ENCODE measurements around the gene NAT9.

The NAT9 gene

GRCh38 chr17:74766413-74766812, 9.7 kb downstream of the NAT9 start:
- in situ Hi-C loops (cut with HindIII; ENCODE audit: low sequenced_read_pairs), result no loop called here

DNA sequence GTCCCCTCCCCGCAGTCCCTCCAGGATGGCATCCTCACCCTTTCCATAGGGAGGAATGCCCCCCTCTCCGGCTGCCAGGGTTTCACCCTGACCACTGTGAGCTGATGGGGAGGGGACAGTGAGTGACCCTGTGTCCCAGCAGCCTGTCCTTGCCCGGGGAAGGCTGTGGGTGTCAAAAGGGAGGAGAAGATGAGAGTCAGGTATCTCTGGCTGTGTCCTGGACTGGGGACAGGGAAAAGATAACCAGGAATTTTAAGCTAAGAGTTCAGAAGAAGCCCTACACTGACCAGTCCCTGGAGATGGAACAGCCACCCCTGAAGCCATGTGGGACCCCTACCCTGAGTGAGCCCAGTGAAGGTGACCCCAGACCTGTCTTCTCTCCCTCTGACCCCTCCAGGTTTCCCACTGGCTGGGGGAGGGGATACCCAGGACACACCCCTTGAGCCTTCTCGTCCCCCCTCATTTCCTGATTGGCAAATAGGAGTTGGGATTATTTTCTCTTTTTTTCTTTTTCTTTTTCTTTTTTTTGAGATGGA, 11.3 kb downstream of the NAT9 start:
- in situ Hi-C loops (cut with HindIII; ENCODE audit: low sequenced_read_pairs), result no loop called here

DNA sequence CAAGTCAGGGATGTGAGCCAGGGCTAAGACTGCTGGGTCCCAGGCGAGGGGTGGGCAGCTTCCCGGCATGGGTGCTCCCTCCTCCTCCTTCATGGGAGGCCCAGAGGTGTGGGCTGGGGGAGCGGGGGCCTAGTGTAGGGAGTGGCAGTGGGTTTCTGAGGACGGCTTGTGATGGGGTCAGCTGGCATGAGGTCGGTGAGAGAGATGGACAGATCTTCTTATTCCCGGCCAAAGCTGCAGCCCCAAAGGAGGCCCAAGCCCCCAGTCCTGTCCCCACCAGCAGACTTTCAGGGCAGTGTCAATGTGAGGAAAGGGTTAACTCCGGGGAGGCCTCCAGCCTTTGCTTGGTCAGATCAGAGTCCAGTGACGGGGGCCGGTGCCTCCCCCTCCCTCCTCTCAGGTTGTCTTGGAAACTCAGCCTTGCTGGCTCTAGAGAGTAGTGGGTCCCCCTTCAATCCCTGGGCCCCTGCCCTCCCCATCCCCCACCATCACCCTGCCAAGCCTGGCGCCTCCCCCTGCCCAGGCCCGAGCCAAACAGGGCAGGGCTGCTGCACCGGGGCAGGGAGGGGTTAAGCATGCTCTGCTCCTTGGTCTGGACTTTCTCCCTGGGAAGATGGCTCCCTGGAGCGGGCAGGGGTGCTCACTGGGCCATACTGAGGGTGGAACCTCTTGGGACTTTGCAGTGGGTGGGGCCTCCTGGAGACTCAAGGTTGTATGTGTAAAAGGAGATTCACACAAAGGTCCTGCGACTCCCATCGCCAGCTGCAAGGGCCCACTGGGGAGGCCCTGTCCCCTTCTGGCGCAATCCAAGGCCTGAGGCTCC, 12.4 kb downstream of the NAT9 start:
- in situ Hi-C loops (cut with HindIII; ENCODE audit: low sequenced_read_pairs), result no loop called here

DNA sequence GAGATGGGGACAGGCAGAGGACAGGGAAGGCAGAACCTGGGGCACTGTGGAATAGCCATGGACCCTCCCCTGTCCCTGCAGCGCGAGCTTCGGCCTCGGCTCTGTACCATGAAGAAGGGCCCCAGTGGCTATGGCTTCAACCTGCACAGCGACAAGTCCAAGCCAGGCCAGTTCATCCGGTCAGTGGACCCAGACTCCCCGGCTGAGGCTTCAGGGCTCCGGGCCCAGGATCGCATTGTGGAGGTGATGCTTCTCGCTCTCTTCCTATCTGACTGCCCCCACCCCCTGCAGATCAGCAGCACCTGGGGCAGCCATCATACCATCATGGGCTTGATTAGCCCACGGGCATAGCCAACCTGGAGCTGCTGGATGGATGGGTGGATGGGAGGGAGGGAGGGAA, 14.2 kb downstream of the NAT9 start:
- in situ Hi-C loops (cut with HindIII; ENCODE audit: low sequenced_read_pairs), result no loop called here

- in situ Hi-C loops (cut with HindIII; ENCODE audit: low sequenced_read_pairs), result no loop called here
Measured at GRCh38 chr17:74761419-74761818, 14.7 kb downstream of the NAT9 start.

GRCh38 chr17:74760404-74761105, 15.6 kb downstream of the NAT9 start:
- in situ Hi-C loops (cut with HindIII; ENCODE audit: low sequenced_read_pairs), result no loop called here

DNA sequence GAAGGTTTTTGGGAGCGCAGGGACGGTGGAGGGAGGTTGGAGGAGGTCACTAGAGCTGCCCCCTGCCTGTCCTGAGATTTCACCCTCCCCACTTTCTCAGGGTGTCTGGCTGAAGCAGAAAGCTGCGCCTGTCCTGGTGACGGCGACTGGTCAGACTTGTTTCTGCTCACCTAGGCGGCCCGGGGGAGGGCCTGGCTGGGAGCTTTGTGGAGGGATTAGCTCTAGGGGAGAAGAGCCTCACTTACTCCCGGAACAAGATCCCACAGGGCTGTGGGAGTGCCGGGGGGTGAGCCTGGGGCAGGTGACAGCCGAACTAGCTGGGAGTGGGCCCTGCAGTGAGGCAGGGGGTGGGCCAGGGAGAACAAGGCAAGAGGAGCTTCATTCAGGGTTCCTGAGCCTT, 16.2 kb downstream of the NAT9 start:
- in situ Hi-C loops (cut with HindIII; ENCODE audit: low sequenced_read_pairs), result no loop called here

GRCh38 chr17:74759243-74759801, 16.8 kb downstream of the NAT9 start:
- in situ Hi-C loops (cut with HindIII; ENCODE audit: low sequenced_read_pairs), result no loop called here

DNA sequence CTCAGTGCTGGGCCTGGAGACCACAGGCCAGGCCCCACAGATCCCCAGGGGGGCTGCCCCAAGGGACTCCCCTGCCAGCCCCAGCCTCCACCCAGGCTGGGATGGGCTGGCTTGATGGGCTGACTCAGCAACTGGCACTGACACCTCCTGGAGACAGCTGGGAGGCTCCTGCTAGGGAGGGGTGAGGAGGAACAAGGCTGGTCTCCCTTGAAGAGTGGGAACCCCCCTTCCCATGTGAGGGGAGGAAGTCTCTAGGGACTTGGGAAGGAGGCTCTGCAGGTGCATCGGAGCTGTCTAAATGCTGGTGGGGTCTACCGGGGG, 17.3 kb downstream of the NAT9 start:
- in situ Hi-C loops (cut with HindIII; ENCODE audit: low sequenced_read_pairs), result no loop called here

- in situ Hi-C loops (cut with HindIII; ENCODE audit: low sequenced_read_pairs), result no loop called here
Measured at GRCh38 chr17:74757931-74758847, 18.0 kb downstream of the NAT9 start.

DNA sequence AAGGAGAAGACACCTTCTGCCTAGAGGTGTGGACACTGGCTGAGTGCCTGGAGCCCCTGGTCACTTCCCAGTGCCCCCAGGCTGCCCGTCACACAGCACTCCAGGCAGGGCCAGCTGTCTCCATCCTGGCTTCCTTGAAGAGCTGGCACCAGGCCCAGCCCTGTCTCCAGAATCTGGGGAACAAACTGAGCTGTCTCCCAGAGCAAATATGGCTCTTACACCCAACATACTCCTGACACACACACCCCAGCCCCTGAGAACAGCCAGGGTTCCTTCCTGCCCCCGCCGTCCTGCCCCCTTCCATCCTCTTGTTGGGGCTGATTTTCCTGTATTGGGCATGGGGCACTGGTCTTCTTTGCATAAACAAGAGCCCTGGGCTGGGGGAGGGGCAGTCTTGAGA, 18.6 kb downstream of the NAT9 start:
- in situ Hi-C loops (cut with HindIII; ENCODE audit: low sequenced_read_pairs), result no loop called here

DNA sequence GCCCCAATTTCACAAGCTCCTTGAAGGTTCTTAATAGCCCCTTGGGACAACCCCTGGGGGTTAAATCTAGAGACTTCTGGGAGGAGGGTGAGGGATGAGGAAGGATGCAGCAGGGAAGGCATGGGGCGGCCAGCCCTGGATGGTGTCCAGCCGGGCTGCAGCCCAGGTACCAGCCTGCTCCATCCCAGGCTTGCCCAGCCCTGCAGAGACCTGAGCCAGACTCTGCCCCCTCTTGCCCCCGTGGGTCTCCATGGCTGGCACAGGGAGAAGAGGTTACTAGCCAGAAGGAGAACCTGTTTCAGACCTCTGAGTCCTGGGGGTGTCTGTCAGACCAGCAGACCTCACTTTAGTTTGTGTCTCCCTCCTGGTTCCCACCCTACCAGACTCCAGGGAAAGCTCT, 19.3 kb downstream of the NAT9 start:
- in situ Hi-C loops (cut with HindIII; ENCODE audit: low sequenced_read_pairs), result no loop called here

DNA sequence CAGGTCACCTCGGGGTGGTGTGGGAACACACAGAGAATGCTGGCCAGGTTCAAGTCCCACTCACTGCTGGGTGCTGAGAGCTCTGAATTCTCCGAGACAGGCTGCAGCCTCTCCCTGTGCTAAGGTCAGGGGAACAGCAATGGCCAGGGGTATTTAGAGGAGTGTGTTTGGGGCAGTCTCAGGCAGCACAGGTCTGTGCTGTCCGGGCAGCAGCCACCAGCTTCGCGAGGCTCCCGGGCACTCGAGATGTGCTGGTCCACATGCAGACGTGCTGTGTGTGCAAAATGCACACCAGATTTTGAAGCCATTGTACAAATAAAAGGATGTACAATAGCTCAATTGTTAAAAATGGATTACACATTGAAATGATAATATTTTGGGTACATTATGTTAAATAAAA, 20.6 kb downstream of the NAT9 start:
- in situ Hi-C loops (cut with HindIII; ENCODE audit: low sequenced_read_pairs), result no loop called here

DNA sequence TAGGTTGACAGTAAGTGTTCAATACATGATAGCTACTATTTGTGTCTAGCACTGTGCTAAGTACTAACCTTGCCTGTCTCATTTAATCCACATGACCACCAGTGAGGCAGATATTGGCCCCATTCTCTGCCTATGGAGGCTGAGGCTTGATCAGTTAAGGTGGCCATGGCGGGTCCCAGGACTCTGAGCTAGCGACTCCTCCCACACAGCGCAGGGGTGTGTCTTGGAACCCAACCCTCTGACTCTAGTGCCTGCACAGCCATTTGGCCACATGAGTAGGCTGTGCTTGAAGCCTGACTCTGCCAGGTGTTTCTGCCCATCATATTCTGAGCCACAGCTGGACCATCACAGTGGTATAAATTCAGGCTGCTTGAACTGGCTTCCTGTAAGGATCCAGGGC, 21.3 kb downstream of the NAT9 start:
- in situ Hi-C loops (cut with HindIII; ENCODE audit: low sequenced_read_pairs), result no loop called here

- in situ Hi-C loops (cut with HindIII; ENCODE audit: low sequenced_read_pairs), result no loop called here
Measured at GRCh38 chr17:74752822-74753401, 23.2 kb downstream of the NAT9 start.

DNA sequence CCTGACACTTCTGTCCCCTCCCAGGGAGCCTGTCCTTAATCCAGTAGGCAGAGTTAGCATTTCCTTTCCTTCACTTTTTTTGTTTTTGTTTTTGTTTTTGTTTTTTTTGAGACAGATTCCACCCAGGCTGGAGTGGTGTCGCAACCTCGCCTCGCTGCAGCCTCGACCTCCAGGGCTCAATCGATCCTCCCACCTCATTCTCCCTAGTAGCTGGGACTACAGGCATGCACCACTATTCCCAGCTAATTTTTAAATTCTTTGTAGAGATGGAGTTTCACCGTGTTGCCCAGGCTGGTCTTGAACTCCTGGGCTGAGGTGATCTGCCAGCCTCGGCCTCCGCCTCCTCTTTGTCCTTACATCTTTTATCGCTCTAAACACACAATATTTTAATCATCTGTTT, 23.7 kb downstream of the NAT9 start:
- in situ Hi-C loops (cut with HindIII; ENCODE audit: low sequenced_read_pairs), result no loop called here

GRCh38 chr17:74750327-74751069, 25.6 kb downstream of the NAT9 start:
- in situ Hi-C loops (cut with HindIII; ENCODE audit: low sequenced_read_pairs), result no loop called here

DNA sequence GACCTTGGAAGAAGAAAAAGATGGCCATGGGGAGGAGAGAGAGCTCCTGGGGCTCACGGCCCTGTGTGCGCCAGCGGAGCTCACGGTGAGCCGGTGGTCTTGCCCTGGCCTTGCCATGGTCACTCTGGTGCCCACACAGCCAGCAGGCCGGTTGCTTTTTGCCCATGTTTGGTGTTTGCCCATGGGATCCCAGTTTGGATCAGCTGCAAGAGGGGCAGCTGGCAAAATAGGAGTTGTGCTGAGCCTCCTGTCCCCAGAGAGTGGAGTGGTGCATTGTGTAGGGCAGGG, 26.2 kb downstream of the NAT9 start:
- in situ Hi-C loops (cut with HindIII; ENCODE audit: low sequenced_read_pairs), result no loop called here

- in situ Hi-C loops (cut with HindIII; ENCODE audit: low sequenced_read_pairs), result no loop called here
Measured at GRCh38 chr17:74749279-74750038, 26.7 kb downstream of the NAT9 start.

Measured in endothelial cell of hepatic sinusoid (primary cell).